ENCODE measurements around the gene SEMA4D. TPM values are rescaled to one million over a fixed set of nuclear protein-coding genes. Genes with fewer than 3 reads are reported as not detected.

SEMA4D gene
- total RNA-seq, 4 donors from 2014 or later, result 1.5 to 27.8 (median 11.6) TPM

- H3K4me3 ChIP-seq, result no peak overlapping the region
- no peak for DNase-seq
- intact Hi-C loops (cut with DNase I; ENCODE audit: low total_unique reads), result no loop called here
- H3K27ac ChIP-seq, result no peak overlapping the region
- no peaks in the 10 kb centered on the region for H3K9me3 ChIP-seq
- no peaks in the 10 kb centered on the region for H3K4me1 ChIP-seq
- no peaks in the 10 kb centered on the region for H3K27me3 ChIP-seq
- TF ChIP-seq CTCF (IDR thresholded peaks at IDR 0.05) (no peak), POLR2A (IDR thresholded peaks at IDR 0.05) (no peak)
- no peaks in the 10 kb centered on the region for H3K36me3 ChIP-seq
Observed at GRCh38 chr9:89358985-89359384, 138.9 kb downstream of the SEMA4D start.

- intact Hi-C loops (cut with DNase I; ENCODE audit: low total_unique reads), result no loop called here
- H3K27ac ChIP-seq, result no peak overlapping the region
- H3K36me3 ChIP-seq, result no peaks in the 10 kb centered on the region
- H3K4me3 ChIP-seq, result no peak overlapping the region
- H3K4me1 ChIP-seq, result no peaks in the 10 kb centered on the region
- TF ChIP-seq POLR2A (IDR thresholded peaks at IDR 0.05) (no peak), CTCF (IDR thresholded peaks at IDR 0.05) (no peak)
- H3K27me3 ChIP-seq, result no peaks in the 10 kb centered on the region
- no peak for DNase-seq
- H3K9me3 ChIP-seq, result no peaks in the 10 kb centered on the region
Observed at GRCh38 chr9:89358376-89358916, 139.5 kb downstream of the SEMA4D start.

GRCh38 chr9:89357331-89358197, 140.3 kb downstream of the SEMA4D start:
- Histone ChIP-seq H3K27ac (no peak overlapping the region), H3K9me3 (no peaks in the 10 kb centered on the region), H3K27me3 (no peaks in the 10 kb centered on the region), H3K4me1 (no peaks in the 10 kb centered on the region), H3K36me3 (no peaks in the 10 kb centered on the region), H3K4me3 (no peak overlapping the region)
- intact Hi-C loops (cut with DNase I; ENCODE audit: low total_unique reads), result no loop called here
- no peak for DNase-seq
- TF ChIP-seq CTCF (IDR thresholded peaks at IDR 0.05) (no peak), POLR2A (IDR thresholded peaks at IDR 0.05) (no peak)

- Histone ChIP-seq H3K36me3 (no peaks in the 10 kb centered on the region), H3K4me1 (no peaks in the 10 kb centered on the region), H3K4me3 (no peak overlapping the region), H3K9me3 (no peaks in the 10 kb centered on the region), H3K27ac (no peak overlapping the region), H3K27me3 (no peaks in the 10 kb centered on the region)
- intact Hi-C loops (cut with DNase I; ENCODE audit: low total_unique reads), result no loop called here
- TF ChIP-seq POLR2A (IDR thresholded peaks at IDR 0.05), result no peak
- no peak for TF ChIP-seq CTCF (IDR thresholded peaks at IDR 0.05)
- DNase-seq, result no peak
Observed at GRCh38 chr9:89356782-89357181, 141.1 kb downstream of the SEMA4D start.

- intact Hi-C loops (cut with DNase I; ENCODE audit: low total_unique reads), result no loop called here
- no peaks in the 10 kb centered on the region for H3K36me3 ChIP-seq
- no peak overlapping the region for H3K4me3 ChIP-seq
- no peaks in the 10 kb centered on the region for H3K4me1 ChIP-seq
- TF ChIP-seq POLR2A (IDR thresholded peaks at IDR 0.05) (no peak), CTCF (IDR thresholded peaks at IDR 0.05) (no peak)
- no peaks in the 10 kb centered on the region for H3K9me3 ChIP-seq
- no peaks in the 10 kb centered on the region for H3K27me3 ChIP-seq
- H3K27ac ChIP-seq, result no peak overlapping the region
- no peak for DNase-seq
Observed at GRCh38 chr9:89354471-89354870, 143.4 kb downstream of the SEMA4D start.

Measured in uterus (tissue), 4 donors.